GM21360 (cell line): Measurements from ENCODE around the gene RABGGTA.

Source experiments
- ATAC-seq: cut with Tn5 transposase; IDR thresholded peaks from one replicate; pipeline ENCODE4 v1.9.1; 2021; ENCODE audit warnings: mild to moderate bottlenecking, moderate library complexity; ENCODE audit not compliant: unreplicated experiment

The RABGGTA gene

GRCh38 chr14:24261969-24262327 is 9.4 kb downstream of the RABGGTA start:
- no peak for ATAC-seq

GRCh38 chr14:24261256-24261968 is 10.0 kb downstream of the RABGGTA start:
- no peak for ATAC-seq

- ATAC-seq: no peak
Measured at GRCh38 chr14:24260780-24261157, 10.6 kb downstream of the RABGGTA start.

GRCh38 chr14:24260026-24260779 is 11.2 kb downstream of the RABGGTA start:
- no peak for ATAC-seq

- no peak for ATAC-seq
Measured at GRCh38 chr14:24259282-24260025, 11.9 kb downstream of the RABGGTA start.

GRCh38 chr14:24258548-24259265 is 12.7 kb downstream of the RABGGTA start:
- ATAC-seq: no peak

- ATAC-seq: no peak
Measured at GRCh38 chr14:24258119-24258518, 13.3 kb downstream of the RABGGTA start.

GRCh38 chr14:24256960-24257359 is 14.4 kb downstream of the RABGGTA start:
- no peak for ATAC-seq

GRCh38 chr14:24255931-24256711 is 15.3 kb downstream of the RABGGTA start:
- no peak for ATAC-seq

GRCh38 chr14:24255438-24255837 is 16.0 kb downstream of the RABGGTA start:
- no peak for ATAC-seq

GRCh38 chr14:24254630-24255392 is 16.6 kb downstream of the RABGGTA start:
- ATAC-seq: no peak

- no peak for ATAC-seq
Measured at GRCh38 chr14:24253936-24254335, 17.5 kb downstream of the RABGGTA start.

- no peak for ATAC-seq
Measured at GRCh38 chr14:24252289-24253124, 18.9 kb downstream of the RABGGTA start.

- ATAC-seq: no peak
Measured at GRCh38 chr14:24251880-24252288, 19.5 kb downstream of the RABGGTA start.

GRCh38 chr14:24250354-24250753 is 21.0 kb downstream of the RABGGTA start:
- ATAC-seq: no peak

- ATAC-seq: no peak
Measured at GRCh38 chr14:24249230-24250021, 22.0 kb downstream of the RABGGTA start.

GRCh38 chr14:24247422-24247821 is 24.0 kb downstream of the RABGGTA start:
- ATAC-seq: no peak

- no peak for ATAC-seq
Measured at GRCh38 chr14:24246765-24247212, 24.6 kb downstream of the RABGGTA start.
